Measurements from ENCODE around the gene HEBP2.
"Not testable (repeated sequence)": the region's sequence is repeated elsewhere in the genome, so short reads cannot be mapped to it uniquely, and the experiment has no call there.

The HEBP2 gene, protein sequence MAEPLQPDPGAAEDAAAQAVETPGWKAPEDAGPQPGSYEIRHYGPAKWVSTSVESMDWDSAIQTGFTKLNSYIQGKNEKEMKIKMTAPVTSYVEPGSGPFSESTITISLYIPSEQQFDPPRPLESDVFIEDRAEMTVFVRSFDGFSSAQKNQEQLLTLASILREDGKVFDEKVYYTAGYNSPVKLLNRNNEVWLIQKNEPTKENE

DNA sequence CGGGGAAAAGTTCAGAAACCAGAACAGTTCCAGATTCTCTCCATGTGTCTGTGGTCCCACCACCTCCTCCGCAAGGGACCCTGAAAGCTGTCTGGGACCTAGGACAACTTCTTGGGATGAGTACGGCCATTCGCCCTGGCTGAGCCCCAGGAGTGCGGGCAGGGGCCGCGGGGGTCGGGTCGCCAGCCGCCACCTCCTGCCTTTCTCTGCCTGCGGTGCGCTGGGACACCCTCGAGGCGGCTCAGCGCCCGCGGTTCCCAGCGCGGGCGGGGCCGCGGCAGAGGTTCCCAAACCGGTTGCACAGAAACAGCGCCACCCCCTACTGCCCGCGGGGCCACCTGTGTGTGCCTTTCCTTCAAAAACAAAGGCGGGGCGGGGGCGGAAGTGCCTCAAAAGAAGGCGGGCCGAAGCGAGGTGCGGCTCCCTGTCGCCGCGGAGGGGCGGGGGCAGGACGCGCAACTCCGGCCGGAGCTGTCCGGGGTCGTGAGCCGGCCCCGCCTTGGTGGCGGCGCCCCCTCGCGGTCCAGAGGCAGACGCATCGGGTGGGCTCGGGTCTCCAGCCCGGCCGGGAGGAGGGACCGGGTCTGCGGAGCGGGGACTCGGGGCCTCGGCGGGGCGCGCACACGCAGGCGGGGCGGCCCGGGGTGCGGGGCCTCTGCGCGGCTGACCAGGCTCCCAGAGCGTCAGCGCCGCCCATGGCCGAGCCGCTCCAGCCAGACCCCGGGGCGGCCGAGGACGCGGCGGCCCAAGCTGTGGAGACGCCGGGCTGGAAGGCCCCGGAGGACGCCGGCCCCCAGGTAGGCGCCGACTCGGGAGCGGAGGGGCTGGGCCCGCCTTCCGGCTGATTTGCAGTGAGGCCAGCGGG lies at the start of gene HEBP2:
Gene HEBP2, plus strand, starts transcription at position 423 of the 865 bp plus-strand sequence. Its CDS starts 273 bp downstream, at position 696.
- DNase-seq (ENCODE audit: low read depth) = peak; percentile 93

DNA sequence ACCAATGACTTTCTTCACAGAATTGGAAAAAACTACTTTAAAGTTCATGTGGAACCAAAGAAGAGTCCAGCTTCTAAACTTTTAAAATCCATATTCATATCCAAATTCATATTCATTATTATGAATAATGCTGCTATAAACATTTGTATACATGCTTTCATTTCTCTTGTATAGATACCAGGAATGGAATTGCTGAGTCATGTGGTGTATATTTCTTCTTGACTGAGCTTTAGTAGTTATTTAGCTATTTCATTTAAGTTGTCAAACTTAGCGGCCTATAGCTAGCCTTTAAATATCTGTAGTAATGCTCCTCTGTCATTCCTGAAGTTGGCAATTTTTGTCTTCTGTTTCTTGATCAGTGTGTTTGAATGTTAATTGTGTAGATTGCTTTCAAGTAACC lies 46.1 kb upstream of the HEBP2 start:
- no peak for DNase-seq (ENCODE audit: low read depth)

DNA sequence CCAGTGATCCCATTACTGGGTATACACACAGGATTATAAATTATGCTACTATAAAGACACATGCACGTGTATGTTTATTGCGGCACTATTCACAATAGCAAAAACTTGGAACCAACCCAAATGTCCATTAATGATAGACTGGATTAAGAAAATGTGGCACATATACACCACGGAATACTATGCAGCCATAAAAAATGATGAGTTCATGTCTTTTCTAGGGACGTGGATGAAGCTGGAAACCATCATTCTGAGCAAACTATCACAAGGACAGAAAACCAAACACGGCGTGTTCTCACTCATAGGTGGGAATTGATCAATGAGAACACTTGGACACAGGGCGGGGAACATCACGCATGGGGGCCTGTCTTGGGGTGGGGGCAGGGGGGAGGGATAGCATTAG lies 35.3 kb upstream of the HEBP2 start:
- not testable (repeated sequence) for DNase-seq (ENCODE audit: low read depth)

DNA sequence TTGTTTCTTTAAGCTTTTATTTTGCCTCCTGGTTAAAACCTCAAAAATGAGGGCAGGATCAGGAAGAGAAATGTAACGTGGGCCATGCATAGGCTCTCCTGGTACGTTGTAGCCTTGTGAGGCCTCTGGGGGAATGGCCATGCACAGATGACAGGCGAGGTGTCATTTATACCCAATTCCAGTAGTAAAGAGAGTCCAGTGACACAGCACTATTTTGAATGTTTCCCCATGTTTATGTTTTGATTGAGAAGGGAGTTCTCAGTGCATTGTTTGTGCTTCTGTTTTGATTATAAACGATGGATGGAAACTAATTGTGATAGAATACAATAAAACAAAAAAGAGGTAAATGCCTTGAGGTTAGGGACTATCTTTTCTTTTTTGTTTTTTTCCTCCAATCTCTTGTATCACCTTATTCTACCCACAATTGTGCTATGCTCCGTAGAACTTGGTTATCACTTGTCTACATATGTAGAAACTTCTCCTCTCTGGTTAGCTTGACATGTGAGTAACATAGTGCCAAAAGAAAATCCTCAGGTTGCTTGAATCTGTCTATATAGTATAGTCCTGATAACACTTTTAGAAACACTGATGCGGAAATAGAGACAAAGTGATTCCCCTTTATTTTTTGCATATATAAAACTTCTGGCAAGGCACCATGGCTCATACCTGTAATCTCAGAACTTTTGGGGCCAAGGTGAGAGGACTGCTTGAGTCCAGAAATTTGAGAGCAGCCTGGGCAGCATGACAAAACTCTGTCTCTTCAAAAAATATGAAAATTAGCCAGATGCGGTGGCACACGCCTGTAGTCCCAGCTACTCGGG lies 33.2 kb upstream of the HEBP2 start:
- no peak for DNase-seq (ENCODE audit: low read depth)

DNA sequence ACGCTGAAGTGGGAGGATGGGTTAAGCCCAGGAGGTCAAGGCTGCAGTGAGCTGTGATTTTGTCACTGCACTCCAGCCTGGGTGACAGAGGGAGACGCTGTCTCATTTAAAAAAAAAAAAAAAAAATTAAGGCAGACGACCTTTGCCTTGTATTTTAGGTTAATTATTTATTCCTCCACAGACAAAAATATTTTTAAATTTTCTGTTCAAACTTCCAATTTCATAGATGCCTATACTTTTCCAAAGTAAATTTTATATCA lies 32.6 kb upstream of the HEBP2 start:
- DNase-seq (ENCODE audit: low read depth) = no peak

DNA sequence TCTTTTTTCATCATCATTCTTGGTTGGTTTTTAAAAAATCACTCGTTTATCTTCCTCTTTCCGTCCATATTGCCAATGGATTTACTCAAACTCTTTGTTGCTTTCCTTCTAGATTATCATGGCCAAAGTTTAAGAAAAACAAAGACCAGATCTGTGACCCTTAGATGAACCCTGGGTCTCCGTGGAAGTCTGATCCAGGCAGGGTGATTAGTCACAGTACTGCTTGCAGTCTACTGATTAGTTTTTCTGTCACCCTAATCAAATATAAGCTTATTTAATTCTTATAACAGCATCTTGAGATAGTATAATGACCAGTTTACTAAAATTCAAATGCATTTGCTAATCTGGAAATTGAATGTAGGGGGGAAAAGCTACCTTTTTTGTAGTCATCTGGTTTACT lies 32.3 kb upstream of the HEBP2 start:
- no peak for DNase-seq (ENCODE audit: low read depth)

DNA sequence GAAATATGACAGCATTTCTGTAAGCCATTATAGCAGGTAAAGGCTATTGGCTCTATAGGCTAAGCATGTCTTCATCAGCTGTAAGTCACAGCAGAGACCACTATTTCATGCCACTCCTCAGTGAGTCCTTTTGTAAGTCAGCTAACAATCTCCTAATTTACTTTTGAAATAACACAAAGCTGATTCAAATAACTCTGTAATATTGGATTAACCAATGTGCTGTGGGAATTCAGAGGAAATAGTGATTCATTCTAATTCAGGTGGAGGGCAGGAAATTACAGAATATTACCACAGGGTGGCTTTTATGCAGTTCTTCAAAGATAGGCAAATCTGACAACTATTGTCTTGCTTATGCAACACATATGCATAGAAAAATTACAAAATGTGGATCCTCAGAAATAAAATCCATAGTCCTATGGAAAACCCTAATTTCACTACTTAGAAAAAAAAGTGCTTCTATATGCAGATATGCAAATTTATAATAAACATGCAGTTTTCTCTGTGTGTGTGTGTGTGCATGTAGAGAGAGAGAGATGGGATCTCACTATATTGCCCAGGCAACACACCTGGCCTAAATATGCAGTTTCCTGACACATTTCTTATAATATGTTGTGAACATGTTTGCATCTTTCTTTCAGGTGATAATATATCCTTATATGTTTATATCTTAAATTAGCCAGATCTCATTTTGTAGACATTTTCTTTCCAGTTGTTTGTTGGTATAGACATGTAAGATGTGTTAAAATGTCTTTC lies 31.1 kb upstream of the HEBP2 start:
- DNase-seq (ENCODE audit: low read depth) = no peak

DNA sequence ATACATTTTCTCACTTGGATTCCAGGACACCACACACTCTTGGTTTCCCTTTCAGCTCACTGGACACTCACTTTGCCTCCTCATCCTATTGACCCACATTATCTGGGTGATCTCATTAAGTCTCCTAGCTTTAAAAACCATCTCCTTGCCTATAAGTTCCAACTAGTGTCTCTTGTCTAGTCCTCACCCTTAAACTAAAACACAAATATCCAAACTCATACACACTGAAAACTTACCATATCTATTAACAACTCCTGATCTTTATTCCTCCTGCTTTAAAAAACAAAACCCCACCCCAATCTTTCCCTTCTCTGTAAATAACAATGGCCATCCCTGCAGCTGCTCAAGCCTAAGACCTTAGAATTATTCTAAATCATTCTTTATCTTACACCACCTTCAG lies 29.8 kb upstream of the HEBP2 start:
- no peak for DNase-seq (ENCODE audit: low read depth)

DNA sequence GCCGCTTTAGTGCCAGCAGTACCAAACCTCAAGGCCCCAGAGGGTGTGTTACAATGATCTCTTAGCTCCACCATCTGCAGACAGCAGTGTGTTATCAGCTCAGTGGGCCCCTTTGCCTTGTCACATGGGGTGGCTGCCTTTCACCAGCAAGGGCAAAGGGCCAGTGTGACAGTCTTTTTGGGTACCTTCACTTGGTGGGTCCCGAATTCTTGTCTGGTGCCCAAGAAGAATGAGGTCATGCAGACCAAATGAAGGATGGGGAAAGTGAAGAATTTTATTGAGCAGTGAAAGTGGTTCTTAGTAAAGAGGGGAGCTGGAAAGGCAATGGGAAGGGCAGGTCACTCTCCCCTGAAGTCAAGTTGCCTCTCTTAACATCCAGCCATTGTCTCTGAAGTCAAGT lies 29.2 kb upstream of the HEBP2 start:
- DNase-seq (ENCODE audit: low read depth) = no peak

DNA sequence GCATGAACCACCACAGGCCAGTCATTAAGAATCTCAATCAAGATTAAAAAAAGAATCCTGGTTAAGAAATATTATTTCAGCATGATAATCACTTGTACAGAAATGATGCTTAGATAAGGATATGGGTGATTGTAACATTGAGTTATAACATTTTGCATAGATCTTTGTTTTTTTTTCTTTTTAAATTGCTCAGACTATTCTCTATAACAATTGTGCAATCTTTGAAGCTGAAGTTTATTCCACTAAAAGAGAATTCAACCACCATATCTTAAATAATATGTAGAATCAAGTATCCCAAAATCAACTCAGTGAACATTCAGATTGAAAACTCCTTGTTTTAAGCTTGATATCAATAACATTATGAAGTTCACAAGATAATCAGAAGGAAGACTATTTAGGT lies 27.0 kb upstream of the HEBP2 start:
- DNase-seq (ENCODE audit: low read depth) = no peak

DNA sequence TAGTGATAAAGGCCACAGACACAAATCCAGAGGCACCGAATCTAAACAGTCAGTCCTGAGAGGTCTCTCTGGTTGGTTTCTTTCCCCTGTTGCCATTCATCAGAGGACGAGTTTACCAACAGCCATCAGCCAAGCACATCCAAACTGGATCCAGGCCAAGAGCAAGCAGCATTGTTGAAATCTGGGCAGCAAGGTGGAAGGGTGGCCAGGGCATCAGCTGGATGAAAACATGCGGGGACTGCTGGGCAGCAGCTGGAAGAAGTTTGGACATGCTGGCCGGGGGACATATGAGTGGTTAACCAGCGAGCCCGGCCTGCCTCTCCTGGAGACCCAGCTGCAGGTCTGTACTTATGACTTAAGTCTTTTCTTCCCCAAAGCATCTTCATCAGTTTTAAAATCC lies 26.2 kb upstream of the HEBP2 start, which contains the start of gene SMIM28:
Gene SMIM28, plus strand, starts transcription at position 62 of the 400 bp plus-strand sequence. Its CDS starts 168 bp downstream, at position 230.
- no peak for DNase-seq (ENCODE audit: low read depth)

DNA sequence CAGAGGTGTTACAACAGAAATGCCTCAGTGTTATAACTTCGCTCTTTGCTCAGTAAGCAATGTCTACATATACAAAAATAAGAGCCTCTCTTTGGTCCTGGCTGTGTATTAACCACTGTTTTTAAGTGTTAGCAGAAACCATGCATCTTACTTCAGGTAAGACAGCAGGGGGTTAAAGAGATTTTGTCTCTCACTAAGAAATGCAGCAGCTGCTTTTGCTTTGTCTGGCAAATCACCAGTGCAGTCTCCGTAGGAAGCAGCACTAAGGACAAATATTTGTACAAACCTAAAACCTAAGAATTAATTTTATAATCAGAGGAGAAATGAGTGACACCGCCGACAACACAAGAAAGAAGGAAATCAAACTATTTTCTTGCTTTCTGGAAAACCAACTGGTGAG lies 25.6 kb upstream of the HEBP2 start:
- no peak for DNase-seq (ENCODE audit: low read depth)

DNA sequence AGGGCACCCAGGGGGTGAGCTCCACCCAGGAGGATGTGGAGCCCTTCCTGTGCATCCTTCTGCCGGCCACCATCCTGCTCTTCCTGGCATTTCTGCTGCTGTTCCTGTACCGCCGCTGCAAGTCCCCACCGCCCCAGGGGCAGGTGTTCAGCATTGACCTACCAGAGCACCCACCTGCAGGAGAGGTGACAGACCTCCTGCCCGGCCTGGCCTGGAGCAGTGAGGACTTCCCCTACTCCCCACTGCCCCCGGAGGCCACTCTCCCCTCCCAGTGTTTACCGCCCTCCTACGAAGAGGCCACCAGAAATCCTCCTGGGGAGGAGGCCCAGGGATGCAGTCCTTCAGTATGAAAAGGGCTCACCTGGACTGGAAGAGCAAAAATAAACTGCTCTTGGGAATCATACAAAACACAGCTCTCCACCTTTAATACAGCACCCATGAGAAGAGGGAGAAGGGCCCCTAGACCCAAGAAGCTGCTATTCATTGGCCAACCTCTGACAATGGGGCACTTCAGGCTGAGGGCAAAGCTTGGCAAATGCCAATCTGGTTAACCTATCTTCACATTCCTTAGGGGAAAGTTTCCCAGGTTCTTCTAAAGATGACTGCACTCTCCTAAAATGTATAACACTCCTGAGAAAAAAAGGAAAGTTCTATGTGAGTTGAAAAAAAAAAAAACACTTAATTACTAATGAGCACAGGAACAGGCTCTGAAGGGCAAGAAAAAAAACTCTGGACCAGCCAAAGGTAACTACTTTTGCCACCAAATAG lies 21.3 kb upstream of the HEBP2 start:
- DNase-seq (ENCODE audit: low read depth) = no peak

DNA sequence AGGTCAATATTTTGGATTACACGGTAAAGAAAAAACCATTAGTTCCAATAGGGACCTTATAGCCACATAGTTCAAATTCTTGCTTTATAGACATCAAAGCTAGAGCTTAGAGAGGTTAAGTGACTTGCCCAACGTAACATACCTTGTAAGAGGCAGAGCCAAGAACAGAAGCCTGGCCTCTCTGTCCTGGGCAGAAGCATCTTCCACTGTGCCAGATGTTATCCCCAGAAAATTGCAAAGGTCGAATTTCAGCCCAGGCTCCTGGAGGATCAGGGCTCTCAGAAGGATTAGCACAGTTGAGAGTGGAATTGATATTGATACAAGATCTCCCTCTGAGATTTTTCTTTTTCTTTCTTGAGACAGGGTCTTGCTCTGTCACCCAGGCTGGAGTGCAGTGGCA lies 20.2 kb upstream of the HEBP2 start:
- DNase-seq (ENCODE audit: low read depth) = no peak

DNA sequence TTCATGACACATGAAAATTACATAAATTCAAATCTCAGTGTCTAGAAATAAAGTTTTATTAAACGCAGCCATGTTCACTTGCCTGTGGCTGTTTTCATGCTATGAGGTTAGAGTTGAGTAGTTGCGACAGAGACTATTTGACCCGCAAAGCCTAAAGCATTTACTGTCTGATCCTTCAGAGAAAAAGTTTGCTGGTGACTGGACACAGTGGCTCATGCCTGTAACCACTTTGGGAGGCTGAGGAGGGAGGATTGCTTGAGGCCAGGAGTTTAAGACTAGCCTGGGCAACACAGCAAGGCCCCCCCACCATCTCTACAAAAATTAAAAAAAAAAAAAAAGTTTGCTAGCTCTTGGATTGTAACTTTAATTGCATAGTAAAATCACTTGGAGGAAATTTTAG lies 17.1 kb upstream of the HEBP2 start:
- no peak for DNase-seq (ENCODE audit: low read depth)

DNA sequence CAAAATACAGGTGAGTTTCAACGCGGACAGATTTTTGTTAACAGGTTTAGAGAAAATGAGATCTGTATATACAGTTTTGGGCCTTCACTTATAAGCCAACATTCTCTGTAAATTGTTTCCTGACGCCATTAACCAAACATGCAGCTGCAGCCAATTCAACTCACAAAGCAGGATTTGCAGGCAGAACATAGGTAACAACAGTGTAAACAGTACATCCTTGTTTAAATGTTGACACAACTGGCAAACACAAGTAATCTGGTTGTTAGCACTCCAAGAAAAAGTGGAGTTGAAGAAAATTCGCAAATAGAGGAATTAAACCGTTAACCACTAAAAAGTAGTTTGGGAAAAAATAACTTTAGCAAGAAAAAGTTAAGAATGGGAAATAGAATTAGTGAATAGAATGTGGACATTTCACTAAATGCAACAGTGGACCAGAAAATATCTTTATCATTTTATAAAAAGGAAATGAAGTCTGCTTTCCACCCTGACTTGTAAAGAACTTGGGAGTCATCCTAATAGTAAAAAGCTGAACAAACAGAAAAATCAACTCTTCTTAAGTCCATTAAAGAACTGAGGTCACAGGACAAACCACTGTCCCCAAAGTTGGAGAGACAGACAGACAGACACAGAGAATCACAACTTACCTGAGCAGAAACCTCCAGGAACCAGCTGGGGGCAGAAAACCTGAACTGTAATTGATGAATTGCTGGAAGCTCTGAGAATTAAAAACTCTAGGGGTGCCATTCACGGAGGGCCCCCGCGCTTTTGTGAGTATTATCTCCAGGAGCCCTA lies 16.2 kb upstream of the HEBP2 start:
- DNase-seq (ENCODE audit: low read depth) = no peak

DNA sequence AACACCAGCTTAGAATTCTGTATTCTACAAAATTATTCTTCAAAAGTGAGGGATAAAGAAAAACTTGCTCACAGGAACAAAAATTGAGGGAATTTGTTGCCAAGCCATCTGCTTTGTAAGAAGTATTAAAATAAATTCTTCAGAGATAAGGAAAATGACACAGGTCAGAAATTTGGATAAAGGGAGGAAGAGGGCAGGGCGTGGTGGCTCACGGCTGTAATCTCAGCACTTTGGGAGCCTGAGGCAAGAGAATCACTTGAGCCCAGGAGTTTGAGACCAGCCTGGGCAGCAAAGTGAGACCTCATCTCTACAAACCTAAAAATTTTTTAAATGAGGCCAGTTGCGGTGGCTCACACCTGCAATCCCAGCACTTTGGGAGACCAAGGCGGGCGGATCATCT lies 14.5 kb upstream of the HEBP2 start:
- no peak for DNase-seq (ENCODE audit: low read depth)

DNA sequence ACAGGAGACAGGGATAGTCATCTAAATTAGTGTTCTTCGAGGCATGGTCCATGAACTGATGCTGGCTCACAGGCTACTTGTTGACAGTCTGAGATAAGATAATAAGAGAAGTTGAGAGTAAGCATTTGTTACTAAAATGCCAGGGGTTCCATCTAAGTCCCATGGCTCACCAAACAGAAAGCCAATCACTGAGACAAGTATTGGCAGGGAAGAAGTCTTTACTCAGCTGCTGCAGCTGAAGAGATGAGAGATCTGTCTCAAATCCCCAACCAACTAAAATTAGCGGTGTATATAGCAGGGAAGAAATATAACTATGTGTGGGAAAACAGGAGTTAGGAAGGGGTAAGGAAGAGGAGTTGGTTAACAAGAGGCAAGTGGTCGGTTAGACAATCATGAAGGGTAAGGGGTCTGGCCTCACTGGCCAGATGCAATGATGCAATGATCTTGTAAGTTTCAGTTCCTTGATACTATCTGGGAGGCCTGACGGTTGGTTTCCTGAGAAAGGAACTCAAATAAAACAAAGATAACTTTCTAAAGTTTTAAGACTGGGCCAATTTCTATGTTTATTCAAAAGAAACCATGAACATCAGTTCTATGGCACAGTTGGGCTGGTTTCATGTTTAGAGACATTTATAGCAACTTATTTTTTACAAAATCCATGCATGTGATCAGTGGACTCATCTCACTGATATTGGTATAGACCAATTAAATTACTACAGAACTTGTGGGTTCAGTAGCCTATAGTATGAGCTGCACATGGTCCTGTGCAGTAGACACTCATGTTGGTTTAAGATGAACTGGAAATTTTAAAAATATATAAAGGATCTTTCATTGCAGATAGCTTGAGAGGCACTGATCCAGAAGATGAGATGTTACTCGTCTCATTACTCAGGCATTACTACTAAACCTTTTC lies 9.9 kb upstream of the HEBP2 start:
- DNase-seq (ENCODE audit: low read depth) = no peak

DNA sequence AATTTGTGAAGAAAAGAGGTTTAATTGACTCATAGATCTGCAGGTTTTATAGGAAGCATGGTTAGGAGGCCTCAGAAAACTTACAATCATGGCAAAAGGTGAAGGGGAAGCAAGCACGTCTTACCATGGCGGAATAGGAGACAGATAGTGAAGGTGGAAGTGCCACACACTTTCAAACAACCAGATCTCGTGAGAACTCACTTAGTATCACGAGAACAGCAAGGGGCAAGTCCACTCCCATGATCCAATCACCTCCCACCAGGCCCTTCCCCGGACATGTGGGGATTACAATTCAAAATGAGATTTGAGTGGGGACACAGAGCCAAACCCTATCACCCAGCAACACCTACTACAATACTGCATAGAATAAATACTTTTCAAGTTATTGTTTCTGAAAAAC lies 7.3 kb upstream of the HEBP2 start:
- no peak for DNase-seq (ENCODE audit: low read depth)
